Endothelial cell of umbilical vein (primary cell): ENCODE results near the gene SMIM33. TPM values are rescaled to one million over a fixed set of nuclear protein-coding genes. Genes with fewer than 3 reads are reported as not detected.
"Not testable (repeated sequence)": the region's sequence is repeated elsewhere in the genome, so short reads cannot be mapped to it uniquely, and the experiment has no call there.

ENCODE experiments used
- BruUV-seq: library from RNA; stranded (reverse); fragments of 400-500 nt; replicated peaks from 2 replicates; lab custom pipeline; 2021; lab: Mats Ljungman, UMichigan
- CTCF ChIA-PET: fragments of 300-600, 350-600 bp; sonication (Branson Sonifier 250); formaldehyde crosslinking; loops from one replicate; lab custom pipeline; 2021; ENCODE audit warnings: antibody characterized with exemption, inconsistent platforms; lab: Charles Lee
- POLR2A ChIA-PET: fragments of 300-600, 350-600 bp; sonication (Branson Sonifier 250); formaldehyde crosslinking; loops from one replicate; lab custom pipeline; 2021; ENCODE audit warnings: antibody characterized with exemption, inconsistent platforms; lab: Charles Lee
- DNase-seq: peaks from one replicate; pipeline ENCODE4 v3.0.0-alpha.2; 2011; ENCODE audit warnings: low read depth, low spot score
- FAIRE-seq: peaks from 2 replicates; lab custom pipeline; 2011; peaks lifted over from hg19 to GRCh38; lab: Jason Lieb, UNC
- H2AFZ ChIP-seq: 2 replicates; pipeline ENCODE4 v1.6.0; 2012; ENCODE audit warnings: low read depth, low read length, control low read depth, inconsistent platforms
- H3K27ac ChIP-seq: 2 replicates; pipeline ENCODE4 v1.5.1; 2011; ENCODE audit warnings: low read depth, mild to moderate bottlenecking, control low read depth, low read length, moderate library complexity; ENCODE audit not compliant: insufficient read depth
- H3K27me3 ChIP-seq, 2 experiments: 2 replicates each; pipeline versions ENCODE4 v1.6.0 to v1.6.1; 2011; ENCODE audit warnings: low read length in 2 of 2, mixed read lengths in 1 of 2; ENCODE audit not compliant: control insufficient read depth in 2 of 2, insufficient read depth in 2 of 2
- H3K36me3 ChIP-seq, 2 experiments: 2 replicates in 1 of 2; 3 replicates in 1 of 2; pipeline ENCODE4 v1.5.1; 2011; ENCODE audit warnings: low read length in 2 of 2, mild to moderate bottlenecking in 1 of 2, moderate library complexity in 1 of 2; ENCODE audit not compliant: control insufficient read depth in 2 of 2, insufficient read depth in 2 of 2; ENCODE audit errors: extremely low read depth in 1 of 2
- H3K4me1 ChIP-seq: 3 replicates; pipeline ENCODE4 v1.5.1; 2011; ENCODE audit warnings: mild to moderate bottlenecking, low read length; ENCODE audit not compliant: control insufficient read depth, insufficient read depth; ENCODE audit errors: extremely low read depth
- H3K4me2 ChIP-seq: 2 replicates; pipeline ENCODE4 v1.6.1; 2011; ENCODE audit warnings: low read length, control low read depth, mixed read lengths; ENCODE audit not compliant: insufficient read depth
- H3K4me3 ChIP-seq, 3 experiments: fragments of 200-600 bp in 1 of 3; sonication (generic), shearing (Covaris generic) in 1 of 3; replicated peaks in 1 of 3; 2 replicates each; pipeline ENCODE4 v1.5.1; 2011 to 2016; ENCODE audit warnings: control low read depth in 3 of 3, low read length in 3 of 3, mild to moderate bottlenecking in 2 of 3, inconsistent platforms in 1 of 3, low read depth in 1 of 3, moderate library complexity in 1 of 3; ENCODE audit not compliant: insufficient read depth in 1 of 3
- H3K79me2 ChIP-seq: 2 replicates; pipeline ENCODE4 v1.6.0; 2012; ENCODE audit warnings: low read length, inconsistent platforms; ENCODE audit not compliant: control insufficient read depth, insufficient read depth
- H3K9ac ChIP-seq: replicated peaks from 2 replicates; pipeline ENCODE3; 2011; ENCODE audit warnings: low read length, control low read depth; ENCODE audit not compliant: insufficient read depth; ENCODE audit errors: extremely low read depth
- H3K9me1 ChIP-seq: replicated peaks from 3 replicates; pipeline ENCODE4 v1.6.0; 2011; ENCODE audit warnings: mild to moderate bottlenecking, low read length; ENCODE audit not compliant: control insufficient read depth, insufficient read depth; ENCODE audit errors: extremely low read depth
- H3K9me3 ChIP-seq: replicated peaks from 2 replicates; pipeline ENCODE4 v1.5.1; 2012; ENCODE audit warnings: low read length, inconsistent platforms; ENCODE audit not compliant: control insufficient read depth, insufficient read depth
- H4K20me1 ChIP-seq: replicated peaks from 2 replicates; pipeline ENCODE3; 2011; ENCODE audit warnings: mild to moderate bottlenecking, low read length; ENCODE audit not compliant: control insufficient read depth, insufficient read depth; ENCODE audit errors: extremely low read depth
- CTCF ChIP-seq, 2 donors: IDR thresholded peaks; 1 replicate in 1 of 2; 2 replicates in 1 of 2; pipeline ENCODE4 v1.5.1; 2011; ENCODE audit warnings: low read length in 2 of 2, mild to moderate bottlenecking in 2 of 2, moderate library complexity in 2 of 2, control low read depth in 1 of 2, inconsistent platforms in 1 of 2, low read depth in 1 of 2; ENCODE audit not compliant: insufficient read depth in 1 of 2; ENCODE audit errors: extremely low read depth in 1 of 2
- EZH2 ChIP-seq: IDR thresholded peaks from 2 replicates; pipeline ENCODE4 v1.6.1; 2012; ENCODE audit warnings: borderline replicate concordance, low read depth, mild to moderate bottlenecking, moderate library complexity, low read length, inconsistent platforms; ENCODE audit not compliant: severe bottlenecking
- FOS ChIP-seq: IDR thresholded peaks from 2 replicates; pipeline ENCODE4 v1.6.1; 2011; ENCODE audit warnings: mild to moderate bottlenecking, low read length, moderate library complexity, borderline replicate concordance; ENCODE audit not compliant: insufficient read depth
- GATA2 ChIP-seq: IDR thresholded peaks from 2 replicates; pipeline ENCODE4 v1.7.0; 2011; ENCODE audit warnings: low read depth, mild to moderate bottlenecking, moderate library complexity, mixed read lengths, low read length; ENCODE audit not compliant: insufficient read length, insufficient read depth
- JUN ChIP-seq: IDR thresholded peaks from 2 replicates; pipeline ENCODE4 v1.6.1; 2011; ENCODE audit warnings: borderline replicate concordance, low read depth; ENCODE audit not compliant: insufficient read length, insufficient read depth
- MYC ChIP-seq: IDR thresholded peaks from one replicate; pipeline ENCODE4 v1.6.1; 2011; ENCODE audit warnings: mild to moderate bottlenecking, low read depth, low read length
- POLR2A ChIP-seq: IDR thresholded peaks from 2 replicates; pipeline ENCODE4 v1.6.1; 2012; ENCODE audit warnings: low read depth, mild to moderate bottlenecking, control low read depth, low read length
- POLR2AphosphoS5 ChIP-seq: IDR thresholded peaks from 2 replicates; pipeline ENCODE4 v1.6.1; 2012; ENCODE audit warnings: low read depth, mild to moderate bottlenecking, control low read depth, low read length, moderate library complexity; ENCODE audit not compliant: insufficient read depth
- dilution Hi-C: fragments of 300-500 bp; cut with MboI; formaldehyde crosslinking; loops from one replicate; pipeline ENCODE4 v1.15.0; 2019; ENCODE audit warnings: low sequenced_read_pairs; ENCODE audit not compliant: extremely low pct_ligation_motif_present
- intact Hi-C: fragments of 100-400 bp; cut with micrococcal nuclease; formaldehyde crosslinking; loops from one replicate; pipeline ENCODE4 v1.10.0; 2022
- polyA plus RNA-seq, 4 experiments: library from polyadenylated mRNA; depleted of rRNA in 3 of 4; stranded (reverse) in 3 of 4; unstranded in 1 of 4; fragments of >200 nt; gene quantifications; 2 replicates each; pipeline versions ENCODE4 v1.2.1 to v1.2.3, GENCODE V29; 2011 to 2012; ENCODE audit warnings: missing spikeins in 1 of 4
- total RNA-seq: library from RNA; stranded (reverse); gene quantifications from 2 replicates; pipeline ENCODE4 v1.2.3, GENCODE V29; 2021
- TF ChIP-seq, protein P1 (sequence below): IDR thresholded peaks from 2 replicates; pipeline ENCODE4 v1.6.1; 2011; ENCODE audit not compliant: insufficient read depth, insufficient read length

The SMIM33 gene
- total and polyA plus RNA-seq, 2 donors (not counting 3 experiments of a cell fraction or from before 2014, with no cell fraction given), result not detected

GRCh38 chr5:139475865-139476617 is 5.2 kb downstream of the SMIM33 start:
- Histone ChIP-seq H3K9me1 (no peaks in the 10 kb centered on the region), H3K27me3 (no peaks in the 10 kb centered on the region), H3K36me3 (peaks cover 4 to 26% of the 10 kb centered on the region in 2 experiments), H3K4me3 (no peak overlapping the region), H3K9me3 (no peaks in the 10 kb centered on the region), H2AFZ (no peak overlapping the region), H3K4me2 (no peak overlapping the region), H4K20me1 (no peaks in the 10 kb centered on the region), H3K4me1 (peaks cover 24% of the 10 kb centered on the region), H3K79me2 (peaks cover 7% of the 10 kb centered on the region), H3K27ac (no peak overlapping the region), H3K9ac (no peak overlapping the region)
- ChIA-PET POLR2A (interaction anchor here (0.5 kb wide), 1 partner anchor 9 kb away, joined by 3 read pairs; no protein-coding TSS in a partner anchor), CTCF (interaction anchor here (1.5 to 2.7 kb wide), 2 partner anchors 20 to 37 kb away, joined by 4 to 11 read pairs; no protein-coding TSS in a partner anchor)
- DNase-seq (no peak), FAIRE-seq (no peak)
- dilution Hi-C loops, result no loop called here
- TSS peak; percentile 14 for BruUV-seq
- intact Hi-C loops, result no loop called here
- TF ChIP-seq POLR2AphosphoS5 (no peak), CTCF (IDR thresholded peaks at IDR 0.05; ENCODE audit: extremely low read depth in 1 of 2, insufficient read depth in 1 of 2, low read depth in 1 of 2, low read length in 2 of 2) (no peak), MYC (no peak), EZH2 (no peak), POLR2A (no peak), JUN (no peak), FOS (no peak), GATA2 (no peak)
- TF ChIP-seq, protein P1, sequence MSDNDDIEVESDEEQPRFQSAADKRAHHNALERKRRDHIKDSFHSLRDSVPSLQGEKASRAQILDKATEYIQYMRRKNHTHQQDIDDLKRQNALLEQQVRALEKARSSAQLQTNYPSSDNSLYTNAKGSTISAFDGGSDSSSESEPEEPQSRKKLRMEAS, result no peak

GRCh38 chr5:139478657-139479423 is 8.0 kb downstream of the SMIM33 start:
- H4K20me1 ChIP-seq, intact Hi-C loops, H3K9ac ChIP-seq, H3K27me3 ChIP-seq, DNase-seq, H3K4me2 ChIP-seq, H2AFZ ChIP-seq, BruUV-seq, H3K9me1 ChIP-seq, H3K27ac ChIP-seq, dilution Hi-C loops, H3K4me3 ChIP-seq, H3K9me3 ChIP-seq, FAIRE-seq: not testable (repeated sequence)
- Histone ChIP-seq H3K4me1 (peaks cover 32% of the 10 kb centered on the region), H3K36me3 (peaks cover 4 to 26% of the 10 kb centered on the region in 2 experiments), H3K79me2 (peaks cover 14% of the 10 kb centered on the region)
- ChIA-PET POLR2A (interaction anchor here (1.4 kb wide), 1 partner anchor 16 kb away, joined by 3 read pairs; the partner anchor contains the start of gene ECSCR), CTCF (interaction anchor here (1.1 to 2.7 kb wide), 3 partner anchors 9 to 34 kb away, joined by 4 to 11 read pairs (median 6); no protein-coding TSS in a partner anchor)
